NCI-H510A treated with DMSO at 0.1 percent for 48 hours (cell line): ENCODE measurements around the gene MRM2.
A peak's percentile ranks its signal among the peaks of the same experiment; 100 is the strongest.
"Not testable (repeated sequence)": the region's sequence is repeated elsewhere in the genome, so short reads cannot be mapped to it uniquely, and the experiment has no call there.

Experiments
- DNase-seq: peaks from one replicate; lab custom pipeline; 2025; lab: John Stamatoyannopoulos, UW

MRM2 gene

GRCh38 chr7:2241580-2242540 lies at the start of gene MRM2, which contains the start of gene NUDT1:
Gene MRM2, minus strand, starts transcription at chr7:2242205. Its CDS starts 36 bp downstream, at chr7:2242169.
Gene NUDT1, plus strand, starts transcription at chr7:2242226. Its CDS starts 2,349 bp downstream, at chr7:2244575.
- peak; percentile 96 for DNase-seq

GRCh38 chr7:2290877-2291276 lies 48.9 kb upstream of the MRM2 start:
- no peak for DNase-seq

GRCh38 chr7:2289621-2290020 lies 47.6 kb upstream of the MRM2 start:
- DNase-seq = no peak

GRCh38 chr7:2289111-2289586 lies 47.1 kb upstream of the MRM2 start:
- DNase-seq = no peak

- no peak for DNase-seq
Measured at GRCh38 chr7:2288503-2288902, 46.5 kb upstream of the MRM2 start.

- no peak for DNase-seq
Measured at GRCh38 chr7:2287745-2288144, 45.7 kb upstream of the MRM2 start.

- DNase-seq = no peak
Measured at GRCh38 chr7:2283074-2283473, 41.1 kb upstream of the MRM2 start.

- no peak for DNase-seq
Measured at GRCh38 chr7:2282185-2282751, 40.3 kb upstream of the MRM2 start.

- no peak for DNase-seq
Measured at GRCh38 chr7:2281541-2281940, 39.5 kb upstream of the MRM2 start.

GRCh38 chr7:2280424-2280823 lies 38.4 kb upstream of the MRM2 start:
- no peak for DNase-seq

- DNase-seq = no peak
Measured at GRCh38 chr7:2279896-2280295, 37.9 kb upstream of the MRM2 start.

GRCh38 chr7:2278026-2278425 lies 36.0 kb upstream of the MRM2 start:
- no peak for DNase-seq

- no peak for DNase-seq
Measured at GRCh38 chr7:2276107-2276506, 34.1 kb upstream of the MRM2 start.

GRCh38 chr7:2275101-2275500 lies 33.1 kb upstream of the MRM2 start:
- DNase-seq = no peak

- no peak for DNase-seq
Measured at GRCh38 chr7:2274666-2275065, 32.7 kb upstream of the MRM2 start.

- no peak for DNase-seq
Measured at GRCh38 chr7:2273866-2274265, 31.9 kb upstream of the MRM2 start.

- DNase-seq = no peak
Measured at GRCh38 chr7:2272031-2272430, 30.0 kb upstream of the MRM2 start.

GRCh38 chr7:2271273-2272026 lies 29.4 kb upstream of the MRM2 start:
- DNase-seq = no peak

- no peak for DNase-seq
Measured at GRCh38 chr7:2270495-2270894, 28.5 kb upstream of the MRM2 start.

GRCh38 chr7:2269991-2270460 lies 28.0 kb upstream of the MRM2 start:
- DNase-seq = no peak

GRCh38 chr7:2269089-2269990 lies 27.3 kb upstream of the MRM2 start:
- DNase-seq = not testable (repeated sequence)
